ENCODE measurements around the gene MRNIP.
"Not testable (repeated sequence)": the region's sequence is repeated elsewhere in the genome, so short reads cannot be mapped to it uniquely, and the experiment has no call there.

MRNIP gene

DNA sequence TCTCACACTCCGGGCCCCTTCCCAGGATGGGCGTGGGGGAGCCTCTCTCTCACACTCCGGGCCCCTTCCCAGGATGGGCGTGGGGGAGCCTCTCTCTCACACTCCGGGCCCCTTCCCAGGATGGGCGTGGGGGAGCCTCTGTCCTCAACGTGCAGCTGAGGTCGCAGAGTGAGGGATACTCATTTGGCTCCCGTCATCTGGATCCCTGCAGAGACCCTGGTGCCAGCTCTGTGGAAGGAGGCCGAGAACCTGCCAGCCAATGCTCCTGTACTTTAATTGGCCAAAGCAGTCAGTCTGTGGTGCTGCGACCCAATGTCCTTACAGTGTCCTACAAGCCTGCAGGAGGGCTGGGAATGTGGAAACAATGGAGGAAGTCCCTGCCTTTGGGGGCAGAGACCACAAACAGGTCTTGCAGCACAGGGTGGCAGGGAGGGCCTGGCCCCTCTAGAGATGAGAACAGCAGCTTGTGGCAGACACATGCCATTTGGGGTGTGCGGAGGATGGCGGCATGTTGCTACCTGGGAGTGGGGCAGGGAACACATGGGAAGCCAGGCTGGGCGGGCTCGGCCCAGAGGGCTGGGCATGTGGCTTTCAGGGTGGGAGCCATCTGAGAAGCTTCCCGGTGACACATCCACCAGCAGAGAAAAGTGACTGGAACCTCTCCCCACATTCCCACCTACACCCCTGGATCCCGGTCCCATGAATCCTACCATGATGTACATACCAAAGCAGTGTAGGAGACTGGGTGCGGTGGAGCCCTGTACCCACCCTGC lies 13.6 kb upstream of the MRNIP start:
- no peak for DNase-seq (ENCODE audit: low read depth in 2 of 2)

DNA sequence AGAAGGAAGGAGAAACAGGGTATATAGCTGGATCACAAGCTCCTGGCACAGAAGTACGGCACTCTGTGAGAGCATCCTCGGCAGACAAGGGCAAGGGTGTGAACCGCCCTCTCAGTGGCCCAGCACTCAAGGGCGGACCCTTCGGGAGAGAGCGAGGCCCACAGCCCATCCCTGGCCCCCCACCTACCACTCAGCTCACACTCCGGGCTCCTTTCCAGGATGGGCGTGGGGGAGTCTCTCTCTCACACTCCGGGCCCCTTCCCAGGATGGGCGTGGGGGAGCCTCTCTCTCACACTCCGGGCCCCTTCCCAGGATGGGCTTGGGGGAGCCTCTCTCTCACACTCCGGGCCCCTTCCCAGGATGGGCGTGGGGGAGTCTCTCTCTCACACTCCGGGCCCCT lies 12.9 kb upstream of the MRNIP start:
- not testable (repeated sequence) for DNase-seq (ENCODE audit: low read depth in 2 of 2)

DNA sequence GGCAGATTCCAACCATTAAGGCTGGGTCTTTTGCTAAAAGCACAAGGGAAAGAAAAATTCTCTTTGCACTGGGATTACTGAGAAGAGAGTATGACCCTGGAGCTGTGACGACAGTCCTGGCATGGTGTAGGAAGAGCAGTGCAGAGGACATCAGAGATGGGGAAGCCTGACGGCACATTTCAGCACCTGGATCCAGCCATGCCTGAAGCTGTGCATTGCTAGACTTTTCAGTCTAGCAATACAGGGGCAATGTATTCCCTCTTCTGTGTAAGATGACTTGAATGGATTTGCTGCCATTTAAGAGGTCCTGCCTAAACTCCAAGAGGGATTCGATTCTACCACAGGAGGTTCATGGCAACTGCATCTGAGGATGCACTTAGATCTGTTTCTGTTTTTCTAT lies 12.3 kb upstream of the MRNIP start:
- DNase-seq (ENCODE audit: low read depth in 2 of 2): no peak

DNA sequence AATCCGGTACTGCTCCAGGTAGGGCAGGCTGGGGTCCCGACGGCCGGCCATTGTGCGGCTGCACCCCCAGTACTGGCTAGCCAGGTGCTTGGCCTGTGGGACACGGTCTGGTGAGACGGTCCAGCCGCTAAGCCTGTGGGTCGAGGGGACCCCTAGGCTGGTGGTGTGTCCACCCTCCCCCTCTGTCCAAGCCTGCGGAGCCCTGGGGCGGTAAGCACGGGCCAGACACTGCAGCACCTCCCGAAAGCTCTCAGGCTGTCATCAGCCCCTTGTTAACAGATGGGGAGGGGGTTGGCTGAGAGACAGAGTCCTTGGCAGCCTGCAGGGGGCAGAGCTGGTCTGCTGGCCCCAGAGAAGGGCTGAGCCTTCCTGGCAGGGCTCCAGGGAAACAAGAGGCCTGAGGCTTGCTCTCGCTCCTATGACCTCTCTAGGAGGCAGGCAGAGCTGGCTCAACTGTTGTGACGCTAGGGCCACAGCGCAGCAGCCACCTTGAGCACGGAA lies 11.8 kb upstream of the MRNIP start:
- no peak for DNase-seq (ENCODE audit: low read depth in 2 of 2)

DNA sequence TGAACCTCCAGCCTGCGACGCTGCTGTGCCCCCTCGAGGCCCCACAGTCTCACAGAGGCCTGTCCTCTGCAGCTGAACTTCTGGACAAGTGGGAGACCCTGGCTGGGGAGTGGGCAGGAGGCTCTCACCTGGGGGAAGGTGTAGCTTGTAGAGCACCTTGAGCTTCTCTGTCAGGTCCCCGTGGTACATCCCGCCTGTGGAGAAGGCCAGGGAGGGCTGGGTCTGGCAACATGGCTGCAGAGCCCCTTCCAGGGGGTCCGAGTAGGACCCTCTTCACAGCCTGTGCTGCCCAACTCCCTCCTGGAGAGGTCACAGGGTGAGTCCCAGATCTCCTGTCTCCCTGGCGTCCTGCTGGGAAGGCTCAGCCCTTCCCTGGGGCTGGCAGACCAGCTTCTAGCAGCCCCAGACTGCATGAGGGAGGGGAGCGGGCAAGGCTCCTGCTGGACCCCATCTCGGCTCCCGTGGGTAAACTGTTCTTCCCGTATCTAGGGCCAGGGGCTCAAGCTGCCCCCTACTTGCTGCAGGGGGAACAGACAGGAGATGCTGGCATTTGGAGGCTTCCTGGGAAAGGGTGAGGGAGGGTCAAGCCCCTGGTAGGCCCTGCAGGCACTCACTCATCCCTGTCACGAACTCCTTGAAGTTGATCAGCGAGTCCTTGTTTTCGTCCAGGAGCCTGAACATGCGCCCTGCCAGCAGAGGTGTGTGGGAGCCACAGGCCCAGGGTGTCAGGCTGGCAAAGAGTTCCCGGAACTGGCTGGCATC lies 11.2 kb upstream of the MRNIP start:
- no peak for DNase-seq (ENCODE audit: low read depth in 2 of 2)

DNA sequence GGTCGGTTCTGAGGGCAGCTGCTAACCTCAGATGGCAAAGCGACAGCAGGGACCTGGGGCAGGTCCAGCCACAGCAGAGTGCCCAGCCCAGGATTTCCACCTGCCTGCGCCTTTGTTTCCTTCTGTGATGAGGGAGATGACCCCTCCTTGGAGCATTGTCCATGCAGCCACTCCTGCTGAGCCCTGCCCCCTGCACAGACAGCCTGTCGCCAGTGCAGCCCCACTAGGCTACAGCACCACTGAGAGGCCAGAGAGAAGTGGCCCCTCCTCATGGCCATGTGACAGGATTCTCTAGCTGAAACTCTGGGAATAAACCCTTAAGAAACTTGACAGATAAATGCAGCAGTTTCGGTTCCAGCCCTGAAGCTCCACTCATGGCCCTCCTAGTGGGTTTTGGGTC lies 10.5 kb upstream of the MRNIP start:
- DNase-seq (ENCODE audit: low read depth in 2 of 2): no peak

DNA sequence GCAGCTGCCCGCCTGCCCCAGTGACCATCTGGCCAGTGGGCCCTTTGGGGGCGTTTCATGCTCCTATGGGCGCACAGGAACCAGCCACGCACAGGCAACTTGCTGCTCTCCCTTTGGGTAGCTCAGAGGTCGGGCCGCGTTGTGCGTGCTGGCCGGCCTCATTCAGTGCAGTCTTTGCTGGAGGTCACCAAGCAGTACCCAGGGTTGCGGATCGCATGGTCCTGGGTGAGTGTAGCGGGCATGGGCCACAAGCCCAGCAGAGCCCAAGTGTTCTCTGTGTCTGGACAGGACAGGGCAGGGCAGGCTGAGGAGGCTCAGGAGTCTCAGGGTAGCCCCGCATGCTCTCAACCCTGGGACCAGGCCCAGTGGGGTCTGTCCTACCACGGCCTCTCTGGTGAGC lies 9.9 kb upstream of the MRNIP start:
- no peak for DNase-seq (ENCODE audit: low read depth in 2 of 2)

DNA sequence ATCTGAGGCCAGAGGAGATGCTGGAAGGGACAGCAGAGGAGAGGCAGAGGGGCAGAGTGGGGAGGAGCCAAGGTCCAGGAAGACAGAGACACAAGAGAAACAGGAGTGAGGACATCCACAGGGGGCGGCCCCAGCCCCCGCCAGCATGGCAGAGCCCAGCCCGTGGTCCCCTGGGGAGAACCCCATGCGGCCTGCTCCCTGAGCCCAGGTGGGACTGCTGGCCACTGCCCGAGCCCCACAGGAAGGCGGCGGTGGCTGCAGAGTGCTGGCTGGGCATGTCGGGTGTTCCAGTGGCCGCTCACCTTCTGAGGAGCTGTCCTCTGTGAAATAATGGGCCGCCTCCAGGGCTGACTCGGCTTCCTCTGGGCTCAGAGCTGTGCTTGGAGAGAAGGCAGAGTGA lies 8.9 kb upstream of the MRNIP start:
- no peak for DNase-seq (ENCODE audit: low read depth in 2 of 2)

DNA sequence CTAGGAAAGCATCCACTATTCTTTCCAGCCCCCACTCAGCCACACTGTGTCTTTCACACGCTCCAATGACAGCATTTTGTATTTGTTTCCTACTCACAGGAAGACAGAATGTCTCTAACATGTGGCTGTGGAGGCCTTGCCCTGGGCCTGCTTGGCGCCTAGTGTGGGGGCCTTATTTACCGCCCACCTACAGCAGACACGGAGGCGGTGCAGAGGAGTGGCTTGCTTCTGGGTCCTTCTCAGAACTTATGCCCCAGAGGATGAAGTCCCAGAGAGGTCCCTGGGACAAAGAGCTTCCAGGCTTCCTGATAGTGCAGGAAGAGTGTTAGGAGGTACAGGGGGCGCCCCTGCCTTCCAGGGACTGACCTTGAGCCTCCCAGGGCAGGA lies 8.5 kb upstream of the MRNIP start:
- no peak for DNase-seq (ENCODE audit: low read depth in 2 of 2)

DNA sequence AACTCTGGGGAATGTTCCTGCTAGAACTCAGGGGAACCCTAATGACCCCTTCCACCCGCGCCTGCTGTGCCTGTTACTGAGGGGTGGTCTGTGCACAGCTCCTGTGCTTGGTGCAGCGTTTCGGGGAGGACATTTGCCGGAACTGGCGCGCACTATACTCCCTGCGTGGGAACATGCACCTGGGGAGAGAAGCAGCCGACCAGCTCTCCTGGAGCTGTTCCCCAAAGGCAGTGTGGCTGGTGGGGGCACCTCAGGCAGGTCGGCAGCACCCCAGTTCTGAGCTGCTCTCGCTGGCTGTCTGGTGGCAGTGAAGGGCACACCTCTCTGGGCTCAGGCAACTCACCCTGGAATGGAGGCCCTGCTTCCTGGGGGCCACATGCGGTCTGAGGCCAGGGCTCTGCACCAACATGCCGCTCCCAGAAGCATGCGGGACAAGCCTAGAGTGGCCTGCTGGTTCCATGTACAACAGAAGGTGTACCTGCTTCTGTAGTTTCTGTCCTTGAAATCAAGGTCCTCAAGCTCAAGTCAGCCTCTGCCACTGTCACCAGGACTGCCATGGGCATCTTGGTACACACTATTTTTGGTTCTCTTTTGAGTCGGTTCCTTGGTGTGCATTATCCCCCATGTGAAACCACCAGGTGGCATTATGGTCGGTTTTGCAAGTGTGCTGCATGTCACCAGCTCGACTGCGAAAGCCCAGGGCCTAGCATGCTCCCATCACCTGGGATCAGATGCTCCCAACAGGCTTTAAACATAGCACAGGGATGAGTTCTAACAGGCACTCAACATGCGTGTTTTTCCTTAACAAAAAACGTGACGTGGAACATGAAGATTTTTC lies 7.8 kb upstream of the MRNIP start:
- DNase-seq (ENCODE audit: low read depth in 2 of 2): peak in 1 of 2 donors; percentile 13

DNA sequence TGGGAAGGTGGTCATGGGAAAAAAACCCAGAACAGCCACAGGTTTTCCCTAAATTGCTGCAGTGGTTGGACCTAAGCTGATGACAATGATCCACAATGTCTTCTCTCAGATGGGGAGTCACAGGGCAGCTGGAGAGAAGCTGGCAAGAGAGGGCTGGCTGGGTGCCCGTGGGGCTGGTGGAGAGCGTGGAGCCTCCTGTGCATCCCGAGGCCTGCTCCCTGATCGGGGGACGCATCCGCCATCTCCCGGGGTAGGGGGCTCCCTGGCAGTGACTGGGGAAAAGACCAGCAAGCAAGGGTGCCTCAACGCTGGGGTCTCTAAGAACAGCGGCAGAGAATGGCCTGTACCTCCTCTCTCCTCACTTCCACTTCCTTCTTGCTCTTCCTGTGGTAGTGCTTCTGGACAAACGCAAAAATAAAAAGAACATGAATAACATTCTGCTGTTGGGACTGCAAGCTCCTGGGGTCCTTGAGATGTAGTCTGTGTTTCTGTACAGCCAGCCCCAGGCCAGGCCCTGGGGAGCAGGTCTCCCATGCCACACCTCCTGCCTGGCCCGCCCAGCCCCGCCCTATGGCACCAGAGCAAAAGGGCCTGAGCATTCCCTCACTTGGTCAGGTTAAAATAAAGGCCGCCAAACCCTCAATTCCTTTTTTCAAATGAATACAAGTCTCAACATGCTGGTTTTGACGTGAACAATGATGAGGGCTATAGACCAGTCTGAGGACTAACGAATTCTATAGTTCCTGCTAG lies 7.0 kb upstream of the MRNIP start:
- no peak for DNase-seq (ENCODE audit: low read depth in 2 of 2)

DNA sequence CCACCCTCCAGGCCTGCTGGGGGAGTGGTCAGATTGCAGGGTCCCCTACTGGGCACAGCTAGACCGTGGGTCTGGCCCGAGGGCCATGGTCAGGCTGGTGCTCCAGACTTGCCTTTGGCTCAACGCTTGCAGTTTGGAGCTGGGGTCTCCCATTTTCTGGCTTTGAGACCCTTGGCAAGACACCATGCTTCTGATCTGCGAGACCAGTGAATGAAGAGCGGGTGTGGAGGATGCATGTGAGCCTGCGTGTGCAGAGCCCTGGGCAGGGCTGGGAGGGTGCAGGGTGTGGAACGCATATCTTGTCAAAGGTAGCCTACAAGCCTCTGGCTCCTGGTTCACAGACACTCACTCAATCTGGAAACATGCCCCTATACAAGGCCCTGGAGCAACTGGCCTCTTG lies 6.1 kb upstream of the MRNIP start:
- DNase-seq (ENCODE audit: low read depth in 2 of 2): no peak

DNA sequence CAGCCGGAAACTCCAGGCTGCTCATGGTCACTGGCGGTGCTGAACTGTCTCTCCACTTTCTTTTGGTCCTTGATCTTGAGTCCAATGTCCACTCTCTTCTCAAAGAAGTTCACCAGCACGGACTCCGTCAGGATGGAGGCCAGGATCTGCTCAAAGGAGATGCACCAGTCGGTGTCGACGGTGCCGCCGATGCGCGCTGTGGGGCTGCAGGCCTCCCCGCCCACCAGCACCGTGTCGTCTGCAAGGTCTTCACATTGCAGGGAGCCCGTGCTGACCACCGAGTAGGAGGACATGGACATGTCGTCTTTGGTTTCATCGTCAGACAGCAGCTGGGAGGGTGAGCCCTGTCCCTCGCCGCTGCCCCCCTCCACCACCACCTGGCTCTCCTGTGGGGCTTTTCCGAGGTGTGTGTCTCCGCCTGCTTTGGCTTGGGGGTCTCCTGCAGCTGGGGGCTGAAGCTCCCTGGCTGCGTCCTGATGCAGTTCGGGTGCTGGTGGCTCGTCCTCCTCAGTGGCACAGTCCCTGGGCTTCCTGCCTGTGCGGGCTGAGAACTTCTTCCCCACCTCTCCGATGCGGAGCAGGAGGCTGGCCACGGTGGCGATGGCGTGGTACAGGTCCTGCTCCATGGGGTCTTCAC lies 5.0 kb upstream of the MRNIP start:
- no peak for DNase-seq (ENCODE audit: low read depth in 2 of 2)

DNA sequence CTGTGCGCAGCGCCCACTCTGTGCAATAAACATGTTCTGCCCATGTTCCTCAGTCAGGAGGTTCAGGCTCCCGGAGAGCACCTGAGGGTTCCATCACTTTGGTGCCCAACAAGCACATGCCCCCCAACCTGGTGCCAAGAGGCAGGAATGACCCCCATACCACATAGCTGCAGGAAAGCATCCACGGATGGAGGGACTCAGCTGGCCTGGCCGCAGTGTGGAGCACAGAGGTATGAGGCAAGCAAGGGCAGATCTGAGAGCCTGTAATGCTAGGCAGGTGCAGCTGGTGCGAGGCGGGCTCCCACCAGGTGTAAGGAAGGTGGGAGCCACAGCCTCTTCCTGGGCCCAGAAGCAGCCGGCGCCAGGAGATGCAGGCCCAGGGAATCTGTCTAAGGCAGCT lies 4.3 kb upstream of the MRNIP start:
- DNase-seq (ENCODE audit: low read depth in 2 of 2): no peak

DNA sequence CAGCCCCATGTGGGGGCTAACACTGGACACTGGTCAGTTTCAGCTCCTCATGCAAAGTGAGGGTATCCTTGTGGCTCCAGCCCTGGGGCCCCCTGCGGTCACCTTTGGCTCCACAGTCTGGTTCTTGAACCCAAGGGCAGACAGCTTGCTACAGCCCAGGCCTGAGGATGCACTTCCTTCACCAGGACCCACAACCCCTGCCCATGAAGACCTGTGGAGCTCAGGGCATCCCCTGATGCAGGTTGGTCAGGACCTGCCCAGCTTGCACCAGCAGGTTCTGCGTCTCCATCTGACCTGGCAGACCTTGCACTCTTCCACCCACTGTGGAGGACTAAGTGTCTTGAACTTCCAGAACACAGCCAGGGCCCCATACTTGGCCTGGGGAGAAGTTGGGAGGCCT lies 3.7 kb upstream of the MRNIP start:
- DNase-seq (ENCODE audit: low read depth in 2 of 2): no peak

DNA sequence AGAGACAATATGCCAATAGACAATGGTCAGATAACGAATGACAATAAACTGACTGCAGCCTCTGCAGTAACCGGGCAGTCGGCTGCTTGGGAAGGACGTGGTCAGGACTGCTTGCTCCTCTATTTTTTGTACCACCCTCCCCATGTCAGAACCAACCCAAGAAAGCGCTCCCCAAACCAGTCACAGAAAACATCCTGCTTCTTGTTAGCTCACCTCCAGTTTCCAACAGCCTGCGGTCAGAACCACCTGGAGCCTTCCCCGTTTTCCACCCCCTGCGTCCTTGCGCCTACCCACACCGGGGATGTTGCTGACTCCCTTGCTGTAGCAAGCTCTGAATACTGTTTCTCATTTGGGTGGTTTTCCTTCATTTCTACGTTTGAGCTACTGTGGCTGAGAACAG lies 1.7 kb upstream of the MRNIP start:
- DNase-seq (ENCODE audit: low read depth in 2 of 2): no peak

DNA sequence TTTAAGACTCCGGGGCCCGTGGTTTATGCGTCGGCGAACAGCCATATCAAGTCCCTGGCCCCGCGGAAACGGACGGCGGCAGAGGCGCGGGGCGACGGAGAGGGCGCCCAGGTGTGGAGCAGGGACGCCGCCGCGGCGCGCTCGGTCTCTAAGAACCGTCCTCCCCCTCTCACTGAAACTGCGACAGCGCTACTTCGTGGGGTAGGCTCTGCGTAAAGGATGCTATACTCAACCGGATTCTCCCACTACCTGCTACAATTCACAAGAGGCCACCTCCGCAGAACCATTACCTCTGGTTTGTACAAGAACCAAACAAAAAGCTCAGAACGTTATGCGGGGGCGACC lies 404 bp downstream of the MRNIP start:
- DNase-seq (ENCODE audit: low read depth in 2 of 2): peak; percentile 32 to 44

DNA sequence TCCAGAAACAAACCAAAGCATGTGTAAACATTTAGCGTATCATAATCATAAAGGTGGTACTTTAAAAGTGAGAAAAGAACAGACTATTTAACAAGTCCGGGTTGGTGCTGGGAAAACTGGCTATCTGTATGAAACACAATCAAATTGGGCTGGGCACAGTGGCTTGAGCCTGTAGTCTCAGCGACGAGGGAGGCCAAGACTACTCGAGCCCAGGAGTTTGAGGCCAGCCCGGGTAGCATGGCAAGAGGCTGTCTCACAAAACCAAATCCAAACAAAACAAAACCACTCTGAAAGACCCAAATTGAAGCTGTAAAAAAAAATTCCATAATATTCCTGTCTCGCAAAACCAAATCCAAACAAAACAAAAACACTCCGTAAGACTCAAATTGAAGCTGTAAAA lies 4.3 kb downstream of the MRNIP start:
- DNase-seq (ENCODE audit: low read depth in 2 of 2): no peak

DNA sequence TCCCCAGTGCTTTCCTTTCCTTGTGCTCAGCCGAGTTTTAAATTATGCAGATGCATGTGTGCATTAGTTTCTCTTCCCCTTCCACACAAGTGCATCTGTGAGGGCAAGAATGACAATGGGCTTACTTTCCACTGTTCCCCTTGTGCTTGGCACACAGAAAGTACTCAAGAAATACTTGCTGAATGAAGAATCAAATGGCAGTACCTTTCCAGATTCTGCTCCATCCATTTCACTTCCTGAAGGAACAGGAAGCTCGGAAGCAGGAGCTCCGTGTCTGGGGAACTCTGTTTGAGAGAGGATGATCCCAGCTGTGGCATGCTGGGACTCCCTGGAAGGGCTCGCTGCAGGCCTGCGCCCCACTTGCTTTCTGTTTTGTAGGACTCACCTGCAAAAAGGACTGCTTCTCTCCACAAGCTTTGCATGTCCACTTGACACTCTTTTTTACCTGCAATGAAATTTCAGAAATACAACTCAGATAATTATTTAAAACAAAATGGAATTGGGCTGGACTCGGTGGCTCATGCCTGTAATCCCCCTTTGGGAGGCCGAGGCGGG lies 5.5 kb downstream of the MRNIP start:
- no peak for DNase-seq (ENCODE audit: low read depth in 2 of 2)

DNA sequence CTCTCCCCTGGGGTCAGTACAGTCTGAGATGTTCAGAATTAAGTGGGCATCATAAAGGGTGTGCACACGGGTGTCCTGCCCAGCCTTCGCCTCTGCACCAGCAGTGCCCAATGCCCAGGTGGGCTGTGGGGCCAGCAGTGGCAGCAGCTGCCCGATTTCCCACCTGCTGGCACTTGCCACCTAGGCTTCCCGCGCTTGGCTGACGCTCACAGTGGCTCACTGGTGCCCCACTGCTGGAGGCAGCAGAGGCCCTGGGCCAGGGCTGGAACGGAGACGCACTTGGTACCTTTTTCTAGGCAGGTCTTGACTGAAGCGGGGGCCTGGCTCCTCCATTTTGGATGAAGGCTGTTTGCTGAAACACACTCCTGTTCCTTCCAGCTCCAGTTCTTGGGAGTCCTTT lies 17.0 kb downstream of the MRNIP start:
- DNase-seq (ENCODE audit: low read depth in 2 of 2): no peak

DNA sequence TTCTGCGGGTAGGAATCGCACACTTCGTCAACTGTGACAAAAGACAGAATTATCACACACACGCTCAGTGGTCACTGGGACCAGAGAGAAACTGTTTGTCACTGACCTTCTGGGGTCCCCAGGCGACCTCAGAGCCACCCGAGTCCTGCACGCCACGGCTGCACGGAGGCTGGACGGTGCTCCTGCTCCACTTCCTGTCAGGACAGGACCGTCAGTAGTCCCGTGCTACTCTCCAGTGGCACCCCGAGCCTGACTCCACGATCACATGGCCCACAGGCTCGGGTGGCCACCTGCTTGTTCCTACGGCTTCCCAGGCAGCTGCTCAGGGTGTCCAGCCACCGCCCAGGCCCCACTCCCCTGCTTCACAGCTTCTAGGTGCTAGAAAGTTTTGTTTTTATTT lies 17.9 kb downstream of the MRNIP start:
- no peak for DNase-seq (ENCODE audit: low read depth in 2 of 2)
